Measurements from ENCODE around the gene MAPK1.

Gene MAPK1

DNA sequence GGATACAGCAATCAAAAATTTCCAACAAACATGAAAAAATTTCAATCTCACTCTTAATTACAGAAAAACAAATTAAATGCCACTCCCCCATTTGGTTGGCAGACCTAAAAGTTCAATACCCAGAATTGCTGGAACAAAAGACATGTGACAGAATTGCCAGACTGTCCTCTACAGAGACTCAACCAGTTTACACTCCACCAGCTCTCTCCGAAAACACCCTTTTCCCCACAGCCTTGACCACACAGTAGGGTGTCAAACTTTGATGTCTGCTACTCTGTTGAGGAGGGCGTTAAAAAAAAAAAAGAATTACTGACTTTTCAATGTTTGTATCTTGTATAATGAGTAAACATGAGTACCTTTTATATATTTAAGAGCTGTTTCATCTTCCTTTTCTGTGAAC is 87.2 kb downstream of the MAPK1 start:
- DNase-seq = no peak

DNA sequence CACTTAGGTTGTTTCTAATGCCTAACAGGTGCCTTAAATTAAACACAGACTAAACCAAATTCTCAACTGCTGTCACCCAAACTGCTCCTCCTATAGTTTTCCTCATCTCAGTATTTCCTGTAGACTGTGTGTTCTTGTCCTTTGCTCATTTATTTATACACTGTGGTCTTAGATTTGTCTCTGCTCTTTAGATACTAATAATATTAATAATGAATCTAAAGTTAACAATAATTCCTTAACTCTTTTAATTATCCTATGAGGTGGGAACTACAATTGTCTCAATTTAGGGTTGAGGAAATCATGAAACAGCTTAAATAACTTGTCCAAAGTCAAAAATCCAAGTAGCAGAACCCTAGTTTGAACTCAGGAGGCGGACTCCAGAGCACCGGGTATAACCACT is 88.0 kb downstream of the MAPK1 start:
- DNase-seq = no peak

DNA sequence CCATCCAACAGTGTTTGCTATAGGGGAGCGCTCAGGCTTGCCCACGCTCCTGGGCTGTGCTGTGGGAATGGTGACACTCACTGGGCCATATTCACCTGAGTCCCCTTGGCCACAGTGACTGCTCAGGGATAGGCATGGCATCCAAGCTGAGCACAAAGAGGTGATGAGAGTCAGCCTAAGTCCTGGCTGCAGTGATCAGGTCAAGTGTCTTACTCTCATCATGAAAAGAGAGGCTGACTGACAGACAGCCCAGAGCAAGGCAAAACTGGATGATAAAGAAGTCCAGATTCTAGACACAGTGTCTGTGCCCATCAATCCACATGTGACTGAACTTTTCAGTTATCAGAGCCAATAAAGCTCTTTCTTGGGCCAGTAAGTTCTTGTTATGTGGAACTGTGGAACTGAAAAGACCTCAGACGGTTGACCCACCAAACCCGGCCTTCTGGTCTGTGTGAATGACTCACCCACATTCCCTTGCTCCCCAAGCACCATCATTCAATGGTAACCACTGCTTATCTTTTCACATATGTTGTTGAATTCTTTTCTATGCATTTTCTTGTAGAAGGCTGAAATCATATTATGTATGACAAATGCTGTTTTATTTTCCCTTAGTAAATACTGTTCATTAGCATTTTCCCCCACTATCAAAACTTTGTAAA is 88.6 kb downstream of the MAPK1 start:
- DNase-seq = no peak

DNA sequence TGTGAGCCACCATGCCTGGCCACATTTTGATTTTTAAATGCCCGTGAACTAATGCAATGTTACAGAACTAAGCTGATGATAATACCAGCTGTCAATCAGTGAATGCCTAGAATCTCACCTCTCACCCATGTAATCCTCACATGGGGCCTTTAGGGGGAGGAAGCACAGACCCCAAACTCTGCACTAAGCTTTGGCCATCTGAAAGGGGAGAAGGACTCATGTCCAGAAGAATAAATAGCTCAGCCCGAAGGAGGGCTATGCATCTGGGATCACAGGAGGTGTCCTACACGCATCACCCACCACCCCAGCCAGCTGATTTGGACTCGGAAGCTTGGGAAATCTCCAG is 95.8 kb downstream of the MAPK1 start:
- no peak for DNase-seq

DNA sequence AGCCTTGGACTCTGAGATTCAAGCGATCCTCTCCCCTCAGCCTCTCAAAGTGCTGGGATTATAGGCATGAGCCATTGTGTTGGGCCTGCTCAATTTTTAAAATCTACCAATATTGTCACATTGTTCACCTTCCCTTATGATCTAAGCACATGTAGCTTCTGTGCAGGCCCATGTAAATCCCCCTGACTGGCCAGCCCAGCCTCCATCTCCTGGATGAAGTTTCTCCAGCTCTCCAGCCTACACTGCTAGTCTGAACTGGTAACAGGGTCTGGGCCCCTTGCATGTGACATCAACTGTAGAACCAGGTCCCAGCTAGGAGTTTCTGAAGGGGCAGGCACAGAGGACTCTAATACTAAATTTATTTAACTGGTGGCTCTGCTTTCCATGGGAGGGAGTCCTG is 99.0 kb downstream of the MAPK1 start:
- no peak for DNase-seq

DNA sequence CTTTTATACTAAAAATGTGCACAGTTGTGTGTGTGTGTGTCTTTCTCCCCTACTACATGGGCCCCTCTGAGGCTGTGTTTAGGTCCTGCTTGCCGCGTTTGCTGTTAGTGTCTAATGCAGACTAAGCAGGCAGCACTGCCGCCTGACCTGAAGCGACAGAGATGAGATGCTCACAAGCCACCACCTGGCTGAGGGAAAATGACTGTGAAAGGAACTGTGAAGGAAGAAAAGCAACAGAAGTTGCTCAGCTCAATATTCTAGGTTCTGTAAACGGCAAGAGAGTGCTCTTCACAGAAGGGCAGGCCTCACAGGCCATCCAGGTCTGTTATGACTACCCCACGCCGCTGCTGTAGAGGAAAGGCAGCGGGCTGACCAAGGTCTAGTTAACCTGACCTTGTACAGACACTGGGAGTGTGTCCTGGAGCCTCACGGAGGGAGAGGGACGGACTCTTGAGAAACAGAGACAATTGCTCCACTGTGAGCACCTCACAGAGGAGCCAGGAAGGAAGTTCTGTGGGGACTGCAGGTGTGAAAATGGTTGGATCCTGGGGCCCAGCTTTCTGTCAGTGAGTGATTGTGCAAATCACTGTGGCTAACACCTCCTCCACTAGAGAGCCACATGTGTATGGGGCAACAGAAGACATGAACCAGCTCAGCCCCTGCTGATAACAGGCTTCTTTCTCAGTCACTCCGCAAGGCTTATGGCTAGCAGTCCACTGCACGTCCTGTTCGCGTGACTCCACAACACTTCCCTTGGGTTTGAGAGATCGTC is 100.6 kb downstream of the MAPK1 start:
- no peak for DNase-seq

GRCh38 chr22:21765909-21766529 is 101.4 kb downstream of the MAPK1 start:
- DNase-seq = no peak

DNA sequence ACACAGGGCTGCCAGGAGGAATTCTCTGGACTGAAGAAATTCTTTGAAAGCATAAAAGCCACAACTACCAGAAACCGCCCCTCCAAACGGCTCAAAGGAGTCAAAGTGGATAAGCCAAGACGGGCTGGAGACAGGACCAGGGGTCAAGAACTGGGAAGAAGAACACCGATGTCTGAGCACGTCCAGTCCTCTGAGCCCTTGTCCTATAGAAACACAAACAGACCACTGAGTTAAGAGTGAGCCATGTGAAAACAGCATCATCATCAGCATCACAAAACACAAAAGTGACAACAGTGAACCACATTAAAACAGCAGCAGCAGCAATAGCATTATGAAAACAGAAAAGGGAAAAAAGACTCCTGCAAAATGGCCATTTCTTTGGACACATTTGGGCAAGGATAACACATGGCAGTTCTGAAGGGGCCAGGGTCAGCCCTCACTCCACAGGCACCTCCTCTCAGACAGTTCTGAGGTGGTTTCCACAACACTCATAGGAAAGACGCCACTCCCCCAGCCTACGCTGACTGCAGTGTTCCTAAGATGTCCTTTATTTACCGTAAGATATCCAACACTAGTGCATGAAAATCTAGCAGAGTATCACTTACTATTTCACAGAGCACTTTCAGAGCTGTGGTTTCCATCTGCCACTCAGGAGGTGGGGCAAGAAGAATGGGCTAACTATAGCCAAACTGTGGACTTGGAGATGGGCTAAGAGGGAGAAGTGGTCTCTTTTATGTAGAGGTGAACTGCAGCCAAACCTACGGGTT is 103.2 kb downstream of the MAPK1 start:
- no peak for DNase-seq

DNA sequence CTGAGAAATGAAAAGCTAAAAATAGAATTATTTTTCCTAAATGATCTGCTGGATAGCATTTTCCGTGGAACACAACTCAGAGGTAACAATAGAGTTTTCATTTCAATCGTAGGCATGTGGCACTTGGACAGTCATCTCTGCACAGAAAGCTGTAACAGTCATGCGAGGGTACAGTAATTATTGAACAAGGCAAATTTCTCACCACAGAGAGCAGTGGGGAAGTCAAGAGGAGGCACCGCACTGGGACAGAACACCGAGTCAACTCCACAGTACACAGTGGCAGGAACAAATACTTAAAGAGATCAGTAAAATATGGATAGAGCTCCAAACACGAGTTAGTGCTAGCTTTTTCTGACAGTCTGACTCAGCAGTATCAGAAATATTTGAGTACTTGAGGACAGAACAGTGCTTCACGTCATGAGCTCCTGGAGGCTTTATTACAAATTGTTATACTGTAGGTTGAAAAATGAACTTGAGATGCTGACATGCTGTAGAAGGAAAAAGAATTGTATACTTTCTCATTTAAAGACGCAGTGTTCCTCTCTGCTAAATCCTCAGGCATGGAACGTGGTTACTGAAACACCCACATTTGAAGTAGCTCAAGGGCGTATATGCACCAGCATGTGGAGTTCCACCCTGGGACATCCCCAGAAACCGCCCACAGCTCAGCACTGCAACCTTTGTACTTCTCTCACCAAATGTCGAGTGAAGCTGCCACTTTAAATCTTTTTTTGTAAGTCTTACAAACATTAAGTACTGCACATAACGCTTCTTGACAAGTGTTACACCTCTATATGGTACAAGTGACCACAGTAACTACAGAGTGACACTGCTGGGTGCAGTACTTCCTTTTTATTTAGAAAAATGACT is 104.5 kb downstream of the MAPK1 start:
- no peak for DNase-seq

DNA sequence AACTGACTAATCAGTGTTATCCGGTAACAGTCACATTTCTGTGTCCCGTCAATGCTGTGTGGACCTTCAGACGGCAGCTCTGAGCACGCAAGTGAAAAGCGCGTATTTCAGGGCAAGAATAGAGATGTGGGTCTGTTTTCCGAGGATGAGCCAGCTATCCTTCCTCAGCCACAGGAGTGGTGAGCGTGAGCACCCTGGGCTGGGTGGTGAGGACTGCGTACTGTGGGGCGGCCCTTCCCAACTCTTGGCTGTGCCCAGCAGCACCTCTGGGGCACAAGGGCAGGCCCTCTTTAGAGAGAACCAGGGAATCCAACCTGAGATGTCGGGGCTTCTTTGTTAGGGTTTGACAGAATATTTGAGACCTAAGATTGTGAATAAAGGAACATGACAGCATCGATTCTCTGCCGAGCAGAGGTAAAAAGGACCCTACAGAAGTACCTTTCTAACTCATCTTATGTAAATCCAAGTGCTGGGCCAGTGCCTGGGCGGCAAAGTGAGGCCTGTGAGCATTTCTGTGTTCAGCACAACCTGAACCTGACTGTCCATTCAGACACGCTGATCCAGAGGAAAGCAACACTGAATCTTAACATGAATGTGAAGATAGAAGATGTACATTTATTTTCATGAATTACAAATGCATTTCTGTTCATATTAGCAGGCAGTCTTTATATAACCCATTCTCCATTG is 105.3 kb downstream of the MAPK1 start:
- no peak for DNase-seq

GRCh38 chr22:21761086-21761485 is 106.4 kb downstream of the MAPK1 start:
- DNase-seq = no peak

DNA sequence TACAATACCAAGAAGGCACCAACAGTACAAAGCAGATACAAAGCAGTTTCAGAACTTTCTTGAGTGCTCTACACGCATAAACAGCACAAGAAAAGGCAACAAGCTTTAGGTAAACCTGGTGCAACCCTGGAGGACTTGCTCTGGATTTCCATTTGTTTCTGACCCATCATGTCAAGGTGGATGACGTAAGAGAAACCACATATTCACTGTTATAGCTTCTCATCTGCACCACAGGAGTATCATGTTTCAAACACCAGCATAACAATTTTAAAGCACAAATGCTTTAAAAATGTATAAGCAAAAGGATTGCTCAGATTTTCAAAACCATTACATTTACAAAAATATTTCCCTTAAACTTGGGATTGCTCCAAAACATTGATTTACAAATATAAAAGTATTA is 106.8 kb downstream of the MAPK1 start:
- DNase-seq = peak; percentile 35

DNA sequence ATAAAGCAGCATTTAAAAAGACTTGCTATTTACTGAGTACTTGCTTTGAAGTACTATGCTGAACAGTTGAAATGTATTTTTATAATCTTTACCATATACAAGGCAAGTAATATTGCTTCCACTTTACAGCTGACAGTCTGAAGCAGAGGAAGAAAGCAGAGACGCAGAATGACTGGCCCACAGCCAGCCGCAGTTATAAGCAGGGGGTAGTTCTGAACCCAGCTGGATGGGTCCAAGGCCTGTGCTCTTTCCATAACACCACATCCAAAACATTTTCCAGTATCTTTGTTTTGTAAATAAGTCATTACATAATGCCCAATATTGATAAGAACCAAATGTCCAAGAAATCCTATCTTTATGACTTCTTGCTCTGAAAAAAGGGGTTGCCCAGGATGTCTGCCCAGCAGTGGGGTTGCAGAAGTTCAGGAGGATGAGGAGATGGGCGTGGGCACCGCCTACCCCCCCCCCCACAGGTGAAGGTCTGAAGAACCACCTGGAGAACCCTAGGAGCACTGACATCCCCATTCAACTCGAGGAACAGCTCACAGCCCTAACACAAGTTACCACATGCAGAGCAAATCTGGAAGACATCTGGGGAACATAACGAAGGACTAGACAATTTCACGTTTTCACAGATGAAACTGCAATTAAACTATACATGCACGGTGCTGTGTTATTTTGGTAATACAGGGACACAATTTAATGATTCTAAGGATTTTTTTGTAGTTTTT is 107.6 kb downstream of the MAPK1 start:
- DNase-seq = no peak

DNA sequence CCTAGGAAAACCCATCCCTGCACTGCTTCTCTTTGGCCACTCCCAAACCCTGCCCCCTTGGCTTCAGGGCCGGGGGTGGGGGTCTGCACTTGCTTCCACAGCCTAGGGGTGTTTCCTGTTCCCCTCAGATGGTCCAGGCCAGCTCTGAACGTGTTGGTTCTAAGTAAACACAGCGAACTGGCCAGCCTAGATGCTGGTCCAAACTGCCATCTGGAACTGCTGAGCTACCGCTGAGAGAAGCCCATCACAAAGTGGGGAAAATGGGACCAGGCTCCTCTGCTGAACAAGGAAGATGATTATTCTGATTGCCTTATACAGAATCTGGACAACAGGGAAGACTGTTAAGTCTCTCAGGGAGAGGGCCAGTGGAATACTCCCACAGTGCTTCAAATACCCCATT is 108.4 kb downstream of the MAPK1 start:
- no peak for DNase-seq

- no peak for DNase-seq
Measured at GRCh38 chr22:21758091-21758864, 109.2 kb downstream of the MAPK1 start.

GRCh38 chr22:21755851-21756284 is 111.6 kb downstream of the MAPK1 start:
- DNase-seq = no peak

DNA sequence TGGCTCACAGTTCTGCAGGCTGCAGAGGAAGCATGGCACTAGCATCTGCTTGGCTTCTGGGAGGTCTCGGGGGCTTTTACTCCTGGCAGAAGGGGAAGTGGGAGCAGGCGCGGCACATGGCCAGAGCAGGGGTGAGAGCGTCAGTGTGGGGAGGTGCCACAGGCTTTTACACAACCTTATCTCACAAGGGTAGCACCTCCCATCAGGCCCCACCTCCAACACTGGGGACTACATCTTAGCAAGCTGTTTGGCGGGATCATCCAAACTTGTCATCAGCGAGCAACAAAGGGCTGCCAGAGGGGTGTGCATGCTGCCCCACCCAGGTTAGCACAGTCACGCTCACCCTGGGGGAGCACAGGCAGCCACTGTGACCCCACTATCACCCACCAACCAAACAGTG is 112.9 kb downstream of the MAPK1 start:
- DNase-seq = no peak

GRCh38 chr22:21753374-21754111 is 113.9 kb downstream of the MAPK1 start:
- no peak for DNase-seq

- DNase-seq = no peak
Measured at GRCh38 chr22:21752276-21752675, 115.2 kb downstream of the MAPK1 start.

DNA sequence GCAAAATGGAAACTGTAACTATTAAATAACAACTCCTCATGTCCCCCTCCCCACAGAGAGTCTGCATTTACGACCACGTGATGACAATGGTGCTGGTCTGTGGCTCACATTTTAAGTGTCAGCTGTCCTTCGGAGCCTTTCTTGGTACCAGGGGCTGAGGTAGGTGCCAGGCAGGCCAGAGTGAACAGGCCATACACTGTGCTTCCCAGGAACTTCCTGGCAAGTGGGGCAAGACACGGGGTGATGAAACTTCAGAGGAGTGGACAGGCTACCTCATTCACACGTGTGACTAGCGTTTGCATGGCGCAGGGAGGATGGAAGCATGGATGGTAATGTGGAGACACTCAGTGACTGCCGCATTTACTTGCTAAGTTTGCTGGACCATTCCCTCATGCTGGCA is 121.5 kb downstream of the MAPK1 start:
- no peak for DNase-seq
